H9 (cell line): ENCODE results near the gene BTBD6. TPM values are rescaled to one million over a fixed set of nuclear protein-coding genes. Genes with fewer than 3 reads are reported as not detected.

Experiments used
- DNase-seq: peaks from one replicate; pipeline ENCODE4 v3.0.0-alpha.2; 2017
- H2AFZ ChIP-seq: one replicate; pipeline ENCODE4 v1.6.1; 2013; ENCODE audit warnings: mild to moderate bottlenecking, low read length, control low read depth, moderate library complexity
- H2AK5ac ChIP-seq: 2 replicates; pipeline ENCODE4 v1.6.1; 2013; ENCODE audit warnings: low read length, control low read depth, mixed read lengths; ENCODE audit not compliant: insufficient read length
- H2BK120ac ChIP-seq: one replicate; pipeline ENCODE4 v1.6.1; 2013; ENCODE audit warnings: low read depth, mild to moderate bottlenecking, low read length, control low read depth, inconsistent platforms; ENCODE audit not compliant: poor library complexity, severe bottlenecking
- H2BK12ac ChIP-seq: 2 replicates; pipeline ENCODE4 v1.6.1; 2013; ENCODE audit warnings: low read length, control low read depth, mixed read lengths, low read depth; ENCODE audit not compliant: insufficient read length
- H2BK15ac ChIP-seq: 2 replicates; pipeline ENCODE4 v1.6.1; 2013; ENCODE audit warnings: low read depth, low read length, control low read depth
- H2BK20ac ChIP-seq: one replicate; pipeline ENCODE4 v1.6.1; 2013; ENCODE audit warnings: low read depth, mild to moderate bottlenecking, low read length, control low read depth, inconsistent platforms; ENCODE audit not compliant: poor library complexity, severe bottlenecking
- H2BK5ac ChIP-seq: 2 replicates; pipeline ENCODE4 v1.6.1; 2013; ENCODE audit warnings: low read length, control low read depth, mixed read lengths; ENCODE audit not compliant: insufficient read length
- H3K14ac ChIP-seq: 2 replicates; pipeline ENCODE4 v1.6.1; 2013; ENCODE audit warnings: low read length, control low read depth; ENCODE audit not compliant: insufficient read depth
- H3K18ac ChIP-seq: 2 replicates; pipeline ENCODE4 v1.6.1; 2013; ENCODE audit warnings: low read depth, mild to moderate bottlenecking, mixed read lengths, low read length, control low read depth; ENCODE audit not compliant: insufficient read length
- H3K23ac ChIP-seq: 2 replicates; pipeline ENCODE4 v1.6.1; 2013; ENCODE audit warnings: low read length, control low read depth, mixed read lengths, low read depth; ENCODE audit not compliant: insufficient read length
- H3K23me2 ChIP-seq: 2 replicates; pipeline ENCODE4 v1.6.1; 2013; ENCODE audit warnings: low read depth, mild to moderate bottlenecking, mixed read lengths, low read length, control low read depth; ENCODE audit not compliant: insufficient read length, poor library complexity, severe bottlenecking
- H3K27ac ChIP-seq: 2 replicates; pipeline ENCODE4 v1.5.1; 2013; ENCODE audit warnings: low read length, control low read depth, mixed read lengths, low read depth; ENCODE audit not compliant: insufficient read length
- H3K27me3 ChIP-seq: 2 replicates; pipeline ENCODE4 v1.6.1; 2013; ENCODE audit warnings: low read length, control low read depth, inconsistent platforms; ENCODE audit not compliant: insufficient read depth
- H3K4ac ChIP-seq: 2 replicates; pipeline ENCODE4 v1.6.1; 2013; ENCODE audit warnings: low read depth, mild to moderate bottlenecking, control low read depth, inconsistent platforms, low read length, moderate library complexity
- H3K4me1 ChIP-seq: 2 replicates; pipeline ENCODE4 v1.6.1; 2013; ENCODE audit warnings: low read length, control low read depth, inconsistent platforms; ENCODE audit not compliant: insufficient read depth
- H3K4me2 ChIP-seq: 2 replicates; pipeline ENCODE4 v1.6.1; 2013; ENCODE audit warnings: low read length, control low read depth, mixed read lengths; ENCODE audit not compliant: insufficient read length, insufficient read depth
- H3K56ac ChIP-seq: 2 replicates; pipeline ENCODE4 v1.6.1; 2013; ENCODE audit warnings: low read depth, mild to moderate bottlenecking, mixed read lengths, low read length, control low read depth; ENCODE audit not compliant: insufficient read length
- H3K79me1 ChIP-seq: 2 replicates; pipeline ENCODE4 v1.6.1; 2013; ENCODE audit warnings: low read depth, mild to moderate bottlenecking, moderate library complexity, low read length, control low read depth, inconsistent platforms; ENCODE audit not compliant: insufficient read depth, poor library complexity, severe bottlenecking
- H3K79me2 ChIP-seq: 2 replicates; pipeline ENCODE4 v1.6.1; 2013; ENCODE audit warnings: low read length, control low read depth, inconsistent platforms; ENCODE audit not compliant: insufficient read depth
- H3K9ac ChIP-seq: 2 replicates; pipeline ENCODE4 v1.6.1; 2013; ENCODE audit warnings: low read length, control low read depth, mixed read lengths; ENCODE audit not compliant: insufficient read length; ENCODE audit errors: extremely low read depth
- H3K9me3 ChIP-seq: one replicate; pipeline ENCODE4 v1.6.1; 2013; ENCODE audit warnings: low read depth, low read length, inconsistent platforms; ENCODE audit not compliant: control insufficient read depth
- H3T11ph ChIP-seq: one replicate; pipeline ENCODE4 v1.6.1; 2013; ENCODE audit warnings: mild to moderate bottlenecking, low read length, control low read depth, inconsistent platforms
- H4K20me1 ChIP-seq: one replicate; pipeline ENCODE4 v1.6.1; 2013; ENCODE audit not compliant: control insufficient read depth, insufficient read length, insufficient read depth
- H4K5ac ChIP-seq: 2 replicates; pipeline ENCODE4 v1.6.1; 2013; ENCODE audit warnings: low read depth, mild to moderate bottlenecking, mixed read lengths, low read length, control low read depth; ENCODE audit not compliant: insufficient read length
- H4K8ac ChIP-seq: replicated peaks from 2 replicates; pipeline ENCODE4 v1.6.1; 2013; ENCODE audit warnings: low read length, control low read depth, mixed read lengths, low read depth; ENCODE audit not compliant: insufficient read length
- H4K91ac ChIP-seq: 2 replicates; pipeline ENCODE4 v1.6.1; 2013; ENCODE audit warnings: low read depth, mild to moderate bottlenecking, moderate library complexity, mixed read lengths, low read length, control low read depth; ENCODE audit not compliant: insufficient read length
- H3K27ac Mint-ChIP-seq, 3 experiments: 2 replicates in 2 of 3; 3 replicates in 1 of 3; pipeline ENCODE4 v1.8.0; 2020 to 2021; ENCODE audit warnings: mixed read lengths in 3 of 3, mild to moderate bottlenecking in 1 of 3, moderate library complexity in 1 of 3
- H3K27me3 Mint-ChIP-seq: 2 replicates; pipeline ENCODE4 v1.8.0; 2021; ENCODE audit warnings: low read depth, mild to moderate bottlenecking, moderate library complexity, mixed read lengths
- H3K36me3 Mint-ChIP-seq, 3 experiments: 2 replicates in 2 of 3; 3 replicates in 1 of 3; pipeline ENCODE4 v1.8.0; 2020 to 2021; ENCODE audit warnings: low read depth in 3 of 3, mixed read lengths in 3 of 3; ENCODE audit not compliant: insufficient read depth in 1 of 3
- H3K4me1 Mint-ChIP-seq, 2 experiments: 2 replicates each; pipeline ENCODE4 v1.8.0; 2020; ENCODE audit warnings: mixed read lengths in 2 of 2
- H3K4me3 Mint-ChIP-seq, 2 experiments: 2 replicates in 1 of 2; 3 replicates in 1 of 2; pipeline ENCODE4 v1.8.0; 2020 to 2021; ENCODE audit warnings: mild to moderate bottlenecking in 2 of 2, mixed read lengths in 2 of 2, moderate library complexity in 1 of 2
- H3K9me3 Mint-ChIP-seq, 2 experiments: 2 replicates in 1 of 2; 3 replicates in 1 of 2; pipeline ENCODE4 v1.8.0; 2020; ENCODE audit warnings: mild to moderate bottlenecking in 2 of 2, mixed read lengths in 2 of 2, moderate library complexity in 1 of 2
- CTCF ChIP-seq: fragments of 200-600 bp; sonication (generic); conservative IDR thresholded peaks from 3 replicates; pipeline ENCODE4 v1.8.0; 2021; ENCODE audit warnings: antibody characterized with exemption, mild to moderate bottlenecking
- WGBS: extraction: QIAGEN DNeasy Blood & Tissue Kit; methylation state at CpG from one replicate; pipeline ENCODE4 v1.1.7; 2013; ENCODE audit warnings: missing lambda C conversion rate, low lambda C conversion rate, mixed read lengths; ENCODE audit not compliant: insufficient read length; ENCODE audit errors: extremely low coverage; 5-methylcytosine and 5-hydroxymethylcytosine counted together
- total RNA-seq: library from RNA; stranded (reverse); gene quantifications from 2 replicates; pipeline ENCODE4 v1.2.1, GENCODE V29; 2021

BTBD6 gene
- total RNA-seq, 1 experiment from 2014 or later: 23.3 TPM

DNA sequence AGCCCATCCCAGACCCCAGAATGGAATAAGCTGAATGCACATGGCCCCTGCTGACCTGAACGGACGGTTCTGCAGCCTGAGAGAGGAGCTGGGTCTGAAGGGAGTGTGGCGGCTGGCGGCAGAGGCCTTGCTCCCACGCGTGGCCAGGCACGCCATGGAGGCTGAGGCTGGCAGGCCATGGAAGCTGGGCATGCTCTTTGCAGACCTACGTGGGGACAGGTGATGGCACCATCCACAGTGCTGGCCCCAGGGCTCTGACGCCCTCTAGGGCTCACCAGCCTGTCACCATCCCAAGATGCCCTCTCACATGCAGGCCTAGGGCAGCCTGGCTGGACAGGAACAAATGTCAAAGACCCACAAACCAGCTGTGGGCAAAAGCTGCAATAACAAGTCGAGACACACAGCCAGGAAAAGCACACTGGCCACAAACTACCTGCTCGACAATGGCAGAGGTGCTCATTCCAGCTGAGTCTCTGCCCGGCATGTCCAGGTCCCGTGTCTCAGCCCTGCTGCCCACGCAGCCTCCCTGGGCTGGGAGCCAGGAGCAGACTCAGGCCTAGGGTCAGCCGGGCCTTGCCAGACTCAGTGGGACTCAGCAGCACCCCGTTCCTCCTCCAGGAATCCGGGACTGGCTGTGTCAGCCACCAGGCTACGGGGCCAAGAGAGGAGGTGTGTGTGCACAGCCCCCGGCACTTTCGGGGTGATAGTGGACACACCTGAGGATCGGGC, 19.7 kb downstream of the BTBD6 start:
- Histone ChIP-seq H4K91ac (no peak overlapping the region), H4K8ac (no peak overlapping the region), H3K27me3 (no peaks in the 10 kb centered on the region), H3K4me2 (no peak overlapping the region), H2AFZ (no peak overlapping the region), H2BK15ac (no peak overlapping the region), H2BK12ac (no peak overlapping the region), H3K9me3 (no peaks in the 10 kb centered on the region), H3K27ac (no peak overlapping the region), H3K56ac (no peak overlapping the region), H3K14ac (no peak overlapping the region), H3K23ac (no peak overlapping the region), H2AK5ac (no peak overlapping the region), H4K20me1 (no peaks in the 10 kb centered on the region), H3K18ac (no peak overlapping the region), H3K9ac (no peak overlapping the region), H3T11ph (no peak overlapping the region), H2BK5ac (no peak overlapping the region), H3K4ac (no peak overlapping the region), H3K4me1 (no peaks in the 10 kb centered on the region), H2BK120ac (no peak overlapping the region), H3K79me1 (no peaks in the 10 kb centered on the region), H2BK20ac (no peak overlapping the region), H3K23me2 (no peaks in the 10 kb centered on the region), H4K5ac (no peak overlapping the region), H3K79me2 (no peaks in the 10 kb centered on the region)
- TF ChIP-seq CTCF: 0 out of 3 replicates have a peak, but pooled peaks have one; percentile 25
- H3K27ac Mint-ChIP-seq: no peak overlapping the region; a peak in 1 of 7 replicates
- H3K27me3 Mint-ChIP-seq: no peaks in the 10 kb centered on the region
- no peaks in the 10 kb centered on the region for H3K4me1 Mint-ChIP-seq
- WGBS: no CpG with 5 or more reads among the region's 21 CpGs
- H3K36me3 Mint-ChIP-seq: peaks cover 2 to 5% (median 4%) of the 10 kb centered on the region in 3 experiments; a peak in 4 of 7 replicates
- DNase-seq: no peak
- H3K9me3 Mint-ChIP-seq: no peaks in the 10 kb centered on the region
- H3K4me3 Mint-ChIP-seq: no peak overlapping the region
